Stromal cell of bone marrow (primary cell): ENCODE measurements around the gene MTOR.

Experiments
- DNase-seq: peaks from one replicate; pipeline ENCODE4 v3.0.0-alpha.2; 2012; ENCODE audit warnings: low read depth

The MTOR gene

GRCh38 chr1:11150326-11150725 is 112.0 kb downstream of the MTOR start:
- no peak for DNase-seq

GRCh38 chr1:11147197-11147770 is 115.1 kb downstream of the MTOR start:
- DNase-seq = no peak

GRCh38 chr1:11145741-11146140 is 116.6 kb downstream of the MTOR start:
- DNase-seq = no peak

- DNase-seq = no peak
Observed at GRCh38 chr1:11144570-11145256, 117.6 kb downstream of the MTOR start.

GRCh38 chr1:11143907-11144306 is 118.4 kb downstream of the MTOR start:
- no peak for DNase-seq

GRCh38 chr1:11143401-11143800 is 119.0 kb downstream of the MTOR start:
- no peak for DNase-seq

- no peak for DNase-seq
Observed at GRCh38 chr1:11142618-11143391, 119.5 kb downstream of the MTOR start.

- peak; percentile 56 for DNase-seq
Observed at GRCh38 chr1:11138952-11139351, 123.4 kb downstream of the MTOR start.

- DNase-seq = no peak
Observed at GRCh38 chr1:11138029-11138428, 124.3 kb downstream of the MTOR start.

GRCh38 chr1:11134898-11135266 is 127.5 kb downstream of the MTOR start:
- no peak for DNase-seq

GRCh38 chr1:11134251-11134897 is 128.0 kb downstream of the MTOR start:
- no peak for DNase-seq

GRCh38 chr1:11132563-11133293 is 129.6 kb downstream of the MTOR start:
- no peak for DNase-seq

GRCh38 chr1:11131816-11132215 is 130.5 kb downstream of the MTOR start:
- no peak for DNase-seq

GRCh38 chr1:11130406-11130805 is 131.9 kb downstream of the MTOR start:
- no peak for DNase-seq

- no peak for DNase-seq
Observed at GRCh38 chr1:11129649-11130390, 132.5 kb downstream of the MTOR start.

- DNase-seq = no peak
Observed at GRCh38 chr1:11126569-11126968, 135.8 kb downstream of the MTOR start.

- DNase-seq = no peak
Observed at GRCh38 chr1:11125931-11126330, 136.4 kb downstream of the MTOR start.

- no peak for DNase-seq
Observed at GRCh38 chr1:11124965-11125364, 137.4 kb downstream of the MTOR start.

- DNase-seq = no peak
Observed at GRCh38 chr1:11116318-11116717, 146.0 kb downstream of the MTOR start.

GRCh38 chr1:11114966-11115365 is 147.4 kb downstream of the MTOR start:
- no peak for DNase-seq

GRCh38 chr1:11109047-11109760 is 153.1 kb downstream of the MTOR start:
- DNase-seq = no peak
